ENCODE results near the gene LRIG3.
"Not testable (repeated sequence)": the region's sequence is repeated elsewhere in the genome, so short reads cannot be mapped to it uniquely, and the experiment has no call there.

The LRIG3 gene

GRCh38 chr12:58860056-58860787, 60.1 kb downstream of the LRIG3 start:
- H3K36me3 Mint-ChIP-seq = no peaks in the 10 kb centered on the region
- no peaks in the 10 kb centered on the region for H3K27me3 Mint-ChIP-seq
- H3K27ac Mint-ChIP-seq = no peak overlapping the region
- H3K4me3 Mint-ChIP-seq = no peak overlapping the region
- H3K4me1 Mint-ChIP-seq = no peaks in the 10 kb centered on the region
- no peaks in the 10 kb centered on the region for H3K9me3 Mint-ChIP-seq

GRCh38 chr12:58858030-58858429, 62.3 kb downstream of the LRIG3 start:
- Mint-ChIP-seq H3K9me3 (no peaks in the 10 kb centered on the region), H3K27me3 (no peaks in the 10 kb centered on the region), H3K4me3 (no peak overlapping the region), H3K27ac (no peak overlapping the region), H3K36me3 (no peaks in the 10 kb centered on the region), H3K4me1 (no peaks in the 10 kb centered on the region)

- not testable (repeated sequence) for H3K36me3 Mint-ChIP-seq, H3K4me3 Mint-ChIP-seq, H3K9me3 Mint-ChIP-seq, H3K27me3 Mint-ChIP-seq, H3K27ac Mint-ChIP-seq, H3K4me1 Mint-ChIP-seq
Observed at GRCh38 chr12:58857206-58857605, 63.1 kb downstream of the LRIG3 start.

GRCh38 chr12:58855630-58856029, 64.7 kb downstream of the LRIG3 start:
- not testable (repeated sequence) for H3K27ac Mint-ChIP-seq, H3K4me3 Mint-ChIP-seq, H3K36me3 Mint-ChIP-seq, H3K9me3 Mint-ChIP-seq, H3K27me3 Mint-ChIP-seq, H3K4me1 Mint-ChIP-seq

- Mint-ChIP-seq H3K27ac (no peak overlapping the region), H3K9me3 (no peaks in the 10 kb centered on the region), H3K27me3 (no peaks in the 10 kb centered on the region), H3K4me3 (no peak overlapping the region), H3K36me3 (no peaks in the 10 kb centered on the region), H3K4me1 (no peaks in the 10 kb centered on the region)
Observed at GRCh38 chr12:58850826-58851225, 69.5 kb downstream of the LRIG3 start.

GRCh38 chr12:58847901-58848600, 72.3 kb downstream of the LRIG3 start:
- H3K4me3 Mint-ChIP-seq = no peak overlapping the region
- H3K4me1 Mint-ChIP-seq = no peaks in the 10 kb centered on the region
- no peaks in the 10 kb centered on the region for H3K9me3 Mint-ChIP-seq
- H3K27me3 Mint-ChIP-seq = no peaks in the 10 kb centered on the region
- no peak overlapping the region for H3K27ac Mint-ChIP-seq
- no peaks in the 10 kb centered on the region for H3K36me3 Mint-ChIP-seq

GRCh38 chr12:58844161-58844560, 76.1 kb downstream of the LRIG3 start:
- no peak overlapping the region for H3K27ac Mint-ChIP-seq
- H3K27me3 Mint-ChIP-seq = no peaks in the 10 kb centered on the region
- H3K4me1 Mint-ChIP-seq = no peaks in the 10 kb centered on the region
- H3K9me3 Mint-ChIP-seq = no peaks in the 10 kb centered on the region
- H3K4me3 Mint-ChIP-seq = no peak overlapping the region
- H3K36me3 Mint-ChIP-seq = no peaks in the 10 kb centered on the region

GRCh38 chr12:58841058-58841798, 79.1 kb downstream of the LRIG3 start:
- H3K9me3 Mint-ChIP-seq = no peaks in the 10 kb centered on the region
- no peak overlapping the region for H3K27ac Mint-ChIP-seq
- H3K36me3 Mint-ChIP-seq = no peaks in the 10 kb centered on the region
- no peak overlapping the region for H3K4me3 Mint-ChIP-seq
- no peaks in the 10 kb centered on the region for H3K27me3 Mint-ChIP-seq
- H3K4me1 Mint-ChIP-seq = no peaks in the 10 kb centered on the region

GRCh38 chr12:58833853-58834252, 86.5 kb downstream of the LRIG3 start:
- Mint-ChIP-seq H3K4me1 (no peaks in the 10 kb centered on the region), H3K9me3 (peaks cover 6% of the 10 kb centered on the region), H3K27ac (no peak overlapping the region), H3K27me3 (no peaks in the 10 kb centered on the region), H3K4me3 (no peak overlapping the region), H3K36me3 (no peaks in the 10 kb centered on the region)

GRCh38 chr12:58832920-58833319, 87.4 kb downstream of the LRIG3 start:
- Mint-ChIP-seq H3K9me3 (peaks cover 6% of the 10 kb centered on the region), H3K27me3 (no peaks in the 10 kb centered on the region), H3K4me1 (no peaks in the 10 kb centered on the region), H3K27ac (no peak overlapping the region), H3K4me3 (no peak overlapping the region), H3K36me3 (no peaks in the 10 kb centered on the region)

Data from activated naive CD4-positive, alpha-beta T cell treated with anti-CD3 and anti-CD28 coated beads, Interleukin-2, amount 50 U/mL, for 24 hours (primary cell).